Calu3 (cell line): ENCODE measurements around the gene CHRNB2. TPM values are rescaled to one million over a fixed set of nuclear protein-coding genes. Genes with fewer than 3 reads are reported as not detected.
"Not testable (repeated sequence)": the region's sequence is repeated elsewhere in the genome, so short reads cannot be mapped to it uniquely, and the experiment has no call there.

Experiments used
- BruUV-seq: library from RNA; stranded (reverse); fragments of 400-500 nt; replicated peaks from 2 replicates; lab custom pipeline; 2021; lab: Mats Ljungman, UMichigan
- CTCF ChIA-PET: fragments of 300-600 bp; sonication (Branson Sonifier 250); formaldehyde crosslinking; loops from one replicate; lab custom pipeline; 2022; ENCODE audit warnings: antibody characterized with exemption; lab: Charles Lee
- DNase-seq: peaks from one replicate; pipeline ENCODE4 v3.0.0; 2022
- H3K27ac Mint-ChIP-seq: one replicate; pipeline ENCODE4 v1.8.0; 2022; ENCODE audit warnings: mixed read lengths; ENCODE audit not compliant: unreplicated experiment
- H3K27me3 Mint-ChIP-seq: one replicate; pipeline ENCODE4 v1.8.0; 2022; ENCODE audit warnings: mixed read lengths; ENCODE audit not compliant: unreplicated experiment
- H3K36me3 Mint-ChIP-seq: one replicate; pipeline ENCODE4 v1.8.0; 2022; ENCODE audit warnings: mild to moderate bottlenecking, moderate library complexity, mixed read lengths; ENCODE audit not compliant: insufficient read depth, unreplicated experiment
- H3K4me1 Mint-ChIP-seq: one replicate; pipeline ENCODE4 v1.8.0; 2022; ENCODE audit warnings: mild to moderate bottlenecking, low read depth, mixed read lengths; ENCODE audit not compliant: unreplicated experiment
- H3K4me3 Mint-ChIP-seq: one replicate; pipeline ENCODE4 v1.8.0; 2022; ENCODE audit warnings: mild to moderate bottlenecking, low read depth, moderate library complexity, mixed read lengths; ENCODE audit not compliant: unreplicated experiment
- H3K9me3 Mint-ChIP-seq: one replicate; pipeline ENCODE4 v1.8.0; 2022; ENCODE audit warnings: low read depth, mixed read lengths; ENCODE audit not compliant: unreplicated experiment
- intact Hi-C: fragments of 100-400 bp; cut with micrococcal nuclease; formaldehyde crosslinking; loops from one replicate; pipeline ENCODE4 v1.10.0; 2022; ENCODE audit not compliant: unreplicated experiment
- total RNA-seq: library from RNA; stranded (reverse); gene quantifications from 2 replicates; pipeline ENCODE4 v1.2.3, GENCODE V29; 2022
- TF ChIP-seq, protein P1 (sequence below): fragments of 200-600 bp; IDR thresholded peaks from one replicate; pipeline ENCODE4 v1.8.0; 2022; ENCODE audit warnings: antibody characterized with exemption; ENCODE audit not compliant: unreplicated experiment

CHRNB2 gene
- total RNA-seq, 1 experiment from 2014 or later: 0.07 TPM

DNA sequence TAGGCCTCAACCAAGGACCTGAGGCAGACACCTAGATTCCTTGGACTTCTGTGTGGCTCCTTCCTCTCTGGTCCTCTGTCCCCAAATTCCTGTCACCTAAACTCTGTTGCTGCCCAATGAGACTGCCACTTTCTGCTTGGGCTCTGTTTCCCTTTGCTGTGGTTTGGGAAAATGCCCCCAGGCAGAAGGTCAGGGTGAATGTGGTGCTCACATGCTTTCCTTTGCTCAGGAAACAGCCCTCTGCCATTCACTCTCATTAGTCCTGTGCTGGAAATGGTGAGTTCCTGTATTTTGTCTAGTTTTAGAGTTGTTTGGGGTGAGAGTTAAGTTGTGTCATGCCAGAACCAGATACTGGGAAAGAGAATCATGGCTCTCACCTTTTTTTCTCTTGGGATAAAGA lies 42.7 kb upstream of the CHRNB2 start:
- TF ChIP-seq, protein P1, sequence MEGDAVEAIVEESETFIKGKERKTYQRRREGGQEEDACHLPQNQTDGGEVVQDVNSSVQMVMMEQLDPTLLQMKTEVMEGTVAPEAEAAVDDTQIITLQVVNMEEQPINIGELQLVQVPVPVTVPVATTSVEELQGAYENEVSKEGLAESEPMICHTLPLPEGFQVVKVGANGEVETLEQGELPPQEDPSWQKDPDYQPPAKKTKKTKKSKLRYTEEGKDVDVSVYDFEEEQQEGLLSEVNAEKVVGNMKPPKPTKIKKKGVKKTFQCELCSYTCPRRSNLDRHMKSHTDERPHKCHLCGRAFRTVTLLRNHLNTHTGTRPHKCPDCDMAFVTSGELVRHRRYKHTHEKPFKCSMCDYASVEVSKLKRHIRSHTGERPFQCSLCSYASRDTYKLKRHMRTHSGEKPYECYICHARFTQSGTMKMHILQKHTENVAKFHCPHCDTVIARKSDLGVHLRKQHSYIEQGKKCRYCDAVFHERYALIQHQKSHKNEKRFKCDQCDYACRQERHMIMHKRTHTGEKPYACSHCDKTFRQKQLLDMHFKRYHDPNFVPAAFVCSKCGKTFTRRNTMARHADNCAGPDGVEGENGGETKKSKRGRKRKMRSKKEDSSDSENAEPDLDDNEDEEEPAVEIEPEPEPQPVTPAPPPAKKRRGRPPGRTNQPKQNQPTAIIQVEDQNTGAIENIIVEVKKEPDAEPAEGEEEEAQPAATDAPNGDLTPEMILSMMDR: no peak
- no TSS peak for BruUV-seq
- CTCF ChIA-PET: interaction anchor here (0.7 kb wide), 1 partner anchor 42 kb away, joined by 3 read pairs; no protein-coding TSS in a partner anchor
- intact Hi-C loops: no loop called here
- Mint-ChIP-seq H3K27me3 (peaks cover 51% of the 10 kb centered on the region), H3K4me1 (no peaks in the 10 kb centered on the region), H3K36me3 (no peaks in the 10 kb centered on the region), H3K27ac (no peak overlapping the region), H3K4me3 (no peak overlapping the region), H3K9me3 (no peaks in the 10 kb centered on the region)
- no peak for DNase-seq

GRCh38 chr1:154527192-154527591 lies 40.4 kb upstream of the CHRNB2 start:
- Mint-ChIP-seq H3K27ac (no peak overlapping the region), H3K27me3 (peaks cover 32% of the 10 kb centered on the region), H3K36me3 (no peaks in the 10 kb centered on the region), H3K4me3 (no peak overlapping the region), H3K4me1 (no peaks in the 10 kb centered on the region), H3K9me3 (no peaks in the 10 kb centered on the region)
- TF ChIP-seq, protein P1: no peak
- no TSS peak for BruUV-seq
- DNase-seq: no peak
- intact Hi-C loops: no loop called here
- CTCF ChIA-PET: no interaction called here

GRCh38 chr1:154529308-154529707 lies 38.3 kb upstream of the CHRNB2 start:
- Mint-ChIP-seq H3K36me3 (no peaks in the 10 kb centered on the region), H3K4me3 (no peak overlapping the region), H3K27ac (no peak overlapping the region), H3K27me3 (peaks cover 26% of the 10 kb centered on the region), H3K9me3 (no peaks in the 10 kb centered on the region), H3K4me1 (no peaks in the 10 kb centered on the region)
- intact Hi-C loops: no loop called here
- CTCF ChIA-PET: no interaction called here
- no TSS peak for BruUV-seq
- TF ChIP-seq, protein P1: no peak
- DNase-seq: no peak

- peaks cover 42% of the 10 kb centered on the region for H3K27me3 Mint-ChIP-seq
- intact Hi-C loops, H3K9me3 Mint-ChIP-seq, H3K4me1 Mint-ChIP-seq, H3K27ac Mint-ChIP-seq, H3K4me3 Mint-ChIP-seq, H3K36me3 Mint-ChIP-seq, DNase-seq, BruUV-seq: not testable (repeated sequence)
- CTCF ChIA-PET: interaction anchor here (0.6 kb wide), 1 partner anchor 33 kb away, joined by 5 read pairs; no protein-coding TSS in a partner anchor
Measured at GRCh38 chr1:154531950-154532349, 35.6 kb upstream of the CHRNB2 start.
